Measurements from ENCODE around the gene CDC42BPA. TPM values are rescaled to one million over a fixed set of nuclear protein-coding genes. Genes with fewer than 3 reads are reported as not detected.

Gene CDC42BPA
- total RNA-seq, 1 experiment from 2014 or later: 48.6 TPM

DNA sequence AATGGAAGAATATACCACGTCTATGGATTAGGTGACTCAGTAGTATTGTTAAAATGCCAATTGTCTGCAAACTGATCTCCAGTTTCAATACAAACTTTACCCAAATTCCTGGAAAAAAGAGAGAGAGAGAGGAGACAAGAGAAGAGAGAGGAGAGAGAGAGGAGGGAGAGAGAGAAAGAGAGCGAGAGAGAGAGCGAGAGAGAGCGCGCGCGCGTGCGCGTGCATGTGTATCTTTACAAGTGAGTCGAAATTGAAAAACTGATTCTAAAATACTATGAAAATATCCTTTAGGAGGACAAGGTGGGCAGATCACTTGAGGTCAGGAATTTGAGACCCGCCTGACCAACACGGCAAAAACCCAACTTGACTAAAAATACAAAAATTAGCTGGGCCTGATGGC is 65.2 kb downstream of the CDC42BPA start:
- Mint-ChIP-seq H3K27ac (ENCODE audit: unreplicated experiment) (no peak overlapping the region), H3K4me1 (ENCODE audit: low read depth, unreplicated experiment) (peaks cover 11% of the 10 kb centered on the region), H3K36me3 (ENCODE audit: insufficient read depth, unreplicated experiment) (no peaks in the 10 kb centered on the region), H3K9me3 (ENCODE audit: low read depth, unreplicated experiment) (no peaks in the 10 kb centered on the region), H3K27me3 (ENCODE audit: unreplicated experiment) (no peaks in the 10 kb centered on the region), H3K4me3 (ENCODE audit: low read depth, unreplicated experiment) (no peak overlapping the region)
- CTCF ChIA-PET: no interaction called here
- intact Hi-C loops (cut with micrococcal nuclease; ENCODE audit: unreplicated experiment): no loop called here
- no peak for DNase-seq
- TF ChIP-seq CTCF (IDR thresholded peaks at IDR 0.05; ENCODE audit: unreplicated experiment): no peak
- no TSS peak for BruUV-seq (replicated peaks)

GRCh38 chr1:227245613-227246320 is 72.5 kb downstream of the CDC42BPA start:
- DNase-seq: no peak
- Mint-ChIP-seq H3K27me3 (ENCODE audit: unreplicated experiment) (no peaks in the 10 kb centered on the region), H3K36me3 (ENCODE audit: insufficient read depth, unreplicated experiment) (peaks cover 10% of the 10 kb centered on the region), H3K4me3 (ENCODE audit: low read depth, unreplicated experiment) (no peak overlapping the region), H3K27ac (ENCODE audit: unreplicated experiment) (no peak overlapping the region), H3K9me3 (ENCODE audit: low read depth, unreplicated experiment) (no peaks in the 10 kb centered on the region), H3K4me1 (ENCODE audit: low read depth, unreplicated experiment) (peaks cover 25% of the 10 kb centered on the region)
- intact Hi-C loops (cut with micrococcal nuclease; ENCODE audit: unreplicated experiment): no loop called here
- BruUV-seq (replicated peaks): no TSS peak
- TF ChIP-seq CTCF (IDR thresholded peaks at IDR 0.05; ENCODE audit: unreplicated experiment): no peak
- CTCF ChIA-PET: no interaction called here

- no peaks in the 10 kb centered on the region for H3K9me3 Mint-ChIP-seq (ENCODE audit: low read depth, unreplicated experiment)
- H3K27me3 Mint-ChIP-seq (ENCODE audit: unreplicated experiment): no peaks in the 10 kb centered on the region
- peaks cover 10% of the 10 kb centered on the region for H3K36me3 Mint-ChIP-seq (ENCODE audit: insufficient read depth, unreplicated experiment)
- H3K27ac Mint-ChIP-seq (ENCODE audit: unreplicated experiment): peak overlapping the region; percentile 64
- H3K4me1 Mint-ChIP-seq (ENCODE audit: low read depth, unreplicated experiment): peaks cover 25% of the 10 kb centered on the region
- no TSS peak for BruUV-seq (replicated peaks)
- TF ChIP-seq CTCF (IDR thresholded peaks at IDR 0.05; ENCODE audit: unreplicated experiment): no peak
- no peak for DNase-seq
- H3K4me3 Mint-ChIP-seq (ENCODE audit: low read depth, unreplicated experiment): peak overlapping the region; percentile 48
- CTCF ChIA-PET: interaction anchor here (0.5 to 0.7 kb wide), 2 partner anchors 56 to 157 kb away, joined by 3 to 6 read pairs; no protein-coding TSS in a partner anchor
- intact Hi-C loops (cut with micrococcal nuclease; ENCODE audit: unreplicated experiment): loop anchor here (5.0 kb wide), 1 partner anchor 53 kb away; no protein-coding TSS in a partner anchor
Observed at GRCh38 chr1:227244339-227245118, 73.8 kb downstream of the CDC42BPA start.

DNA sequence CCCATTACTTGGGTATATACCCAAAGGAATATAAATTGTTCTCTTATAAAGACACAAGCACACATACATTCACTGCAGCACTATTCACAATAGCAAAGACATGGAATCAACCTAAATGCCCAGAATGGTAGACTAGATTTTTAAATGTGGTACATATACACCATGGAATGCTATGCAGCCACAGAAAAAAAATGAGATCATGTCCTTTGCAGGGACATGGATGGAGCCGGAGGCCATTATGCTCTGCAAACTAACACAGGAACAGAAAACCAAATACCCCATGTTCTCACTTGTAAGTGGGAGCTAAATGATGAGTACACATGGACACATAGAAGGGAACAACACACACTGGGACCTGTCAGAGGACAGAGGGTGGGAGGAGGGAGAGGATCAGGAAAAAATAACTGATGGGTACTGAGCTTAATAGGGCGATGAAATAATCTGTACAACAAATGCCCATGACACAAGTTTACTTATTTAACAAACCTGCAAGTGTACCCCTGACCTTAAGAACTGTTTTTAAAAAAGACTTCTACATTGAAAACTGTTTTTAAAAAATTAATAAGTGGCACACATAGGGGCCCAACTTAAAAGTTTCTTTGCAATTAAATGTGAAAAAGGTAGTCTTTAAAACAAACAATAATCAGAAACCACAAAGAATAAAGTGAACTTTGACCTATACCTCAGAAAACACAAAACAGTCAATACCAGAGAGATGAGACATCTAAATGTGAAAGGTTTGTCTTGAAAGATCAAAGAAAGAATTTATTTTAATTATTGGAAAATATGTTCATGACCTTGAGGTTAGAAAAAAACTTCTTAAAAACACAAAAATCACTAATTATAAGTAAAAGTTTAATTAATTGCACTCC is 75.2 kb downstream of the CDC42BPA start:
- no peak for DNase-seq
- H3K27ac Mint-ChIP-seq (ENCODE audit: unreplicated experiment): peak overlapping the region; percentile 64
- H3K4me1 Mint-ChIP-seq (ENCODE audit: low read depth, unreplicated experiment): peaks cover 25% of the 10 kb centered on the region
- H3K4me3 Mint-ChIP-seq (ENCODE audit: low read depth, unreplicated experiment): peak overlapping the region; percentile 48
- intact Hi-C loops (cut with micrococcal nuclease; ENCODE audit: unreplicated experiment): loop anchor here (5.0 kb wide), 1 partner anchor 54 kb away; no protein-coding TSS in a partner anchor
- TF ChIP-seq CTCF (IDR thresholded peaks at IDR 0.05; ENCODE audit: unreplicated experiment): no peak
- H3K9me3 Mint-ChIP-seq (ENCODE audit: low read depth, unreplicated experiment): no peaks in the 10 kb centered on the region
- CTCF ChIA-PET: no interaction called here
- no peaks in the 10 kb centered on the region for H3K27me3 Mint-ChIP-seq (ENCODE audit: unreplicated experiment)
- BruUV-seq (replicated peaks): no TSS peak
- peaks cover 10% of the 10 kb centered on the region for H3K36me3 Mint-ChIP-seq (ENCODE audit: insufficient read depth, unreplicated experiment)

All from Calu3 (cell line).